Amniotic epithelial cell (primary cell): Measurements from ENCODE around the gene GNB1.
A peak's percentile ranks its signal among the peaks of the same experiment; 100 is the strongest.
"Not testable (repeated sequence)": the region's sequence is repeated elsewhere in the genome, so short reads cannot be mapped to it uniquely, and the experiment has no call there.

ENCODE experiments used
- DNase-seq: peaks from one replicate; pipeline ENCODE4 v3.0.0-alpha.2; 2010; ENCODE audit warnings: low read depth

The GNB1 gene

DNA sequence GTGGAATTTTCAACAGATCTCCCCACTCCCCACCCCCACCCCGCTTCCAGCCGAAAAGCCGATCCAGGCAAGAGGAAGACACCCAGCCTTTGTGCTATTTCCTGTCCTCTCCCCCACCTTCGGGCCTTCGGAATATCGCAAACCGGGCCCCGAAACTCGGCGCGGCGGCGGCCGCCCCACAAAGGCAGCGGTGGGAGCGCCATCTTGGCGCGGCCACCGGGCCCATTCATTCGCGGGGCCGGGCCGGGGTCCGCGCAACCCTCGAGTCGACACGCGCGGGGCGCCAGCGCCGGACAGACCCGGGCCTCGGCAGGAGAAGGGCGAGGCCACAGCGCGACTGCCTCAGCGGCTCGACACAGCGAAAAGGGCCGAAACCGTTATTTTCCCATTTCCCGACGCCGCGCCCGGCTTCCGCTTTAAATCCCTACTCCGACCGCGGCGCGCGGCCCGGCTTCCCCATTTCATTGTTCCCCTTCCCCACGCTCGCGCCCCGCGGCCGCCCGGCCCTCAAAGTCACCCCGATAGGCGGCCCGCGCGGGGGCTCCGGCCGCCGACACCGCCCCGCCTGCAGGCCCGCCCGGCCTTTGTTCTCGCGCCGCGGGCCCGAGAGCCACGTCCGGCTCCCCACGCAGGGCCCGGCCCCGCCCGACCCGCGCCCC is 911 bp downstream of the GNB1 start:
- DNase-seq, result peak; percentile 50

DNA sequence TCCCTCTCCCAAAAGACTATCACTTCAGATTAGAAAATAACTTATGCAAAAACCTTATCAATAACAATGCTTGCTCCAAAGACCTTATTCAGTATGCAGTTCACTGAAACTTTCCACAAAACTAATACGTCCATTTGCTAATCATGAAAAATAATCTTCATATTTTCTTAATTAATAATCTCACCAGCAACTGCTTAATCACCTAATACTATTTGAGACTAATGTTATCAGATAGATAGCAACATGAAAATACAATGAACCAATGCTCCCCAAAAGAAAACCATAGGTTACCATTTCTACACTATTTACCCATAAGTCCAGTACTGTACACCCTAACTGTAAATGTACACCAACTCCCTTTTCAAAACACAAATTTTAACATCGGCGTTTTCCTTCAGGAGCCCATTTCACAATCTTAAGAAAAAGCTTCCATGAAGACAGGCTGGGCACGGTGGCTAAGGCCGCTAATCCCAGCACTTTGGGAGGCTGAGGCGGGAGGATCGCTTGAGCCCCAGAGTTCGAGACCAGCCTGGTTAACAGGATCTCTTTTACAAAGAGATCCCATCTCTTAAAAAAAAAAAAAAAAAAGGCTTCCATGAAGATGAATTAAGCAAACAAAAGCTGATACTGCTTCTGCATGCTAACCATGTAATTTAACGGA is 1.7 kb downstream of the GNB1 start:
- DNase-seq, result peak; percentile 16

DNA sequence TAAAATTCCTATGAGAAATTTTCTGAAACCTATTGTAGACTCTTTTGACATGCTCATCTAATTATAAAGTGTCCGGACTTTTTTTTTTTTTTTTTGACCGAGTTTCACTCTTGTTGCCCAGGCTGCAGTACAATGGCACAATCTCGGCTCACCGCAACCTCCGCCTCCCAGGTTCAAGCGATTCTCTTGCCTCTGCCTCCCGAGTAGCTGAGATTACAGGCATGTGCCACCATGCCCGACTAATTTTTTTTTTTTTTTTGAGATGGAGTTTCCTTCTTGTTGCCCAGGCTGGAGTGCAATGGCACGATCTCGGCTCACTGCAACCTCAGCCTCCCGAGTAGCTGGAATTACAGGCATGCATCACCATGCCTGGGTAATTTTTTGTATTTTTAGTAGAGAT is 7.0 kb downstream of the GNB1 start:
- DNase-seq, result not testable (repeated sequence)

DNA sequence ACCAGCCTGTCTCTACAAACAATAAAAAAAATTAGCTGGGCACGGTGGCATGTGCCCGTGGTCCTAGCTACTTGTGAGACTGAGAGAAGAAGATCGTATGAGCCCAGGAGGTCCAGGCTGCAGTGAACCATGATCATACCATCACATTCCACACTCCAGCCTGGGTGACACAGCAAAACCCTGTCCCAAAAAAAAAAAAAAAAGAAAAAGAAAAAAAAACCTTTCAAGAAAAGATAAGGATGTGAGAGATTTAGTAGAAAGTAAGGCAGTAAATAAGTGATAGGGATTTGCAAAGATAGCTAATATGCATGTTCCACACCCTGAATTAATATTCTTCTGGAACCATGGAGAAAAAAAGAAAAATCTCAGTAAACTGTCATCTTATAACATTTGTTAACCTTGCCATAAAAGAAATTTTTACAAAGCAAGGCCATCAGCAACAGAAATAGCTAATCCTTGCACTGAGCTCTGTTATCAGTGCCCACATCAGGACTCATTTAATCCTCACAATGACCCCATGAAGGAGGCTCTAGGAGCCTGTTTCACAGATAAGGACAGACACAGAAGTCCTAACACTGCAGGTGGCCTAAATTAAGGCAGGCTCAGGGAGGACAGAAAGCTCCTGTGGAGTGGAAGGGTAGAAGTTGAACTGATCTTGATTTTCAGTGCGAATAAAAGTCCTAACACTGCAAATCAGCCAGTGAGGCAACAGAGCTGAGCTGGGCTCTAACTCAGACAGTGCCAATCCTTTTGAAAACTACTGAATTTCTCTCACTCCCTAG is 7.6 kb downstream of the GNB1 start:
- no peak for DNase-seq

DNA sequence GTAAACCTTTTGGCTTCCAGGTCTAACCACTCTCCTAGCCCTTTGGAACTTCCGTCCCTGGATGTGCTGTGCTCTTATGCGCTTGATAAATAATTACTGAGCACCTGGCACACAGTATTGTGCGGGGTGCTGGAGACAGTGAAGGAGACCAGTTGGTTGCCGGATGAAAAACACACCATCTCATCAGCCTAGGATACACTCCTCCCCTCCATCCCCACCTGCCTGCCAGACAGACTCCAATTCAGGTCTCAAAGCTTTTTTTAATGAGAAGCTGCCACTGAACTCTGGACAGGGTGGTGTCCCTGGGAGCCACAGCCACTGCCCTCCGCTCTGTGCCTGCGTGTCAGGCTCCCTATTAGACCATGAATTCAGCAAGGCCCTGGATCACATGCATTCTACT is 9.2 kb downstream of the GNB1 start:
- no peak for DNase-seq

DNA sequence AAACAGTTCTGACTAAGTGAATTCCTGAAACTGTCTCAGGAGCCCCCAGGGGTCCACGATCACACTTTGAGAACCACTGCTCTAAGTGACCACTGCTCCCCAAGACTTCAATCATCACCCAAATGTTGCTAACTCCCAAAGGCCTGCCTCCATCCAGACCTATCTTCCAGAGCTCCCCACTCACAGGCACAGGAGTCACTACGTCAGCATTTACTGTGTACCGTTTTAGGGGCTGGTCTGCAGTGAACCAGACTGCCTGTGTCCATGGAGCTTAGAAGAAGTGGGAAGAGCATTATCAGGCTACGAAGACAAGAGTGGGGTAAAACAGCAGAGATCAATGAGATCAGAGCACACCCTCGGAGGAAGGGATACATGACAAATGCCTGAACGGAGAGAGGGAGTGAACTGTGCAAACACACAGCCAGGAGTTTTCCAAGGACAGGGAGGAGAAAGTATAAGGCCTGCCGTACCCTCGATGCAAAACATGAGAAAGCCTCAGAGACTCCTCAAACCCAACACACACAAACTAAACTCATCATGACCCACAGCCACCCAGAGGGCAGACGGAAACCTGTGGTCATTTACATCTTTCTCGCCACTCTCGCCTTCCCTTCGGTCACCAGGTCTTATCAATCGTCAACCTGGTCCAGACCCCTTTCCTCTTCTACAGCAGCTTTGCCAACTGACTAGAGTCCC is 10.1 kb downstream of the GNB1 start:
- DNase-seq, result no peak

DNA sequence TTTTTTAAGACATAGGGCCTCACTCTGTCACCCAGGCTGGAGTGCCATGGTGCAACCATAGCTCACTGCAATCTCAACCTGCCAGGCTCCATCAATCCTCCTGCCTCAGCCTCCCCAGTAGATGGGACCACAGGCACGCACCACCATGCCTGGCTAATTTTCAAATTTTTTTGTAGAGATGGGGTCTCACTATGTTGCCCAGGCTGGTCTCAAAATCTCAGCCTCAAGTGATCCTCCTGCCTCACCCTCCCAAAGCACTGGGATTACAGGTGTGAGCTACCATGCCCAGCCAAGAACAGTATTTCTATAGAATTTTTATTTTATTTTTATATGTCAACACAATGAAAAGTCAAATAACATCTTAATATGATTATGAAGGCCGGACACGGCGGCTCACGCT is 10.9 kb downstream of the GNB1 start:
- DNase-seq, result no peak

DNA sequence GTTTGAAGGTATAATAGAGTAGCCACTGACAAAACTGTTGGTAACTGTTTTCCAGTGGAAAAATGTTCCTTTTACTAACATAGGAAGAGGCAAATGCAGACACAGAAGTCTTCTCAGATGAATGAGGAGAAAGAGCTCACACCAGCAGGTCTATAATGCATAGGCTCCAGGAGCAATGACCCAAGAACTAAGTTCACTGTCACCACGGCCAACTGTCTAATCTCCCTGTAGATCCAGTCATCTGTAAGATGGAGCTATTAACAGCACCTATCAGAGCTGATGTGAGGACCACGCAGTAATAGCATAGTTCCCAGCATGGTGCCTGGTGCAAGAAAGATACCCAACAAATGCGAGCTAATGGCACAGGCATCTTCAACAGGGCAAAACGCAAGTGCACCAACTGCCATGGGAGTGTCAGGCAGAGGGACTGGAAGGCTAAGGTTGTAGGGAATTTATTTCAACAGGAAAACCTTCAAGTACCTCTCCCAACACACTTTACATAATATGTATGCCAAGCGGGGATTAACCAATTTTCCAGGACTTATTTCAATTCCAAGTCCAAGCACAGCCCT is 12.9 kb downstream of the GNB1 start:
- DNase-seq, result no peak

DNA sequence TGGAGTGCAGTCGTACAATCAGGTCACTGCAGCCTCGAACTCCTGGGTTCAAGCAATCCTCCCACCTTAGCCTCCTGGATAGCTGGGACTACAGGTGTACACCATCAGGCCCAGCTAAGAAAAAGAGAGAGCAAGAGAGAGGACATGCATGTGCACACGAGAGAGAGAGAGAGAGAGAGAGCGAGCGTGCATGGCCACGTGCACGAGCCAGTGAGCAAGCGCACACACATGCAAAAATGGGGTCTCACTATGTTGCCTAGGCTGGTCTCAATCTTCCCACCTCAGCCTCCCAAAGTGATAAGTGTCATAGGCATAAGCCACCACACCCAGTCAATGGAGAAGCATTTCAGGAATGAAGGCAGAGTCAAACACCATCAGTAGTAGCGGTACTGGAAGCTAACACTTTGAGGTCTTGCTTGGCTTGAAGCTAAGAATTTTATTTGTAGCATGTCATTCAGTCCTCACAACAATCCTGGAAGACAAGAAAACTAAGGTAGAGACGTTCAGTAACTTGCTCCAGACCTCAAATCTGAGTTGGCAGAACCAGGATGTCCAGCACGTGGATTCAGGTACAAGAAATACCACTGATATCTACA is 14.5 kb downstream of the GNB1 start:
- peak; percentile 30 for DNase-seq

DNA sequence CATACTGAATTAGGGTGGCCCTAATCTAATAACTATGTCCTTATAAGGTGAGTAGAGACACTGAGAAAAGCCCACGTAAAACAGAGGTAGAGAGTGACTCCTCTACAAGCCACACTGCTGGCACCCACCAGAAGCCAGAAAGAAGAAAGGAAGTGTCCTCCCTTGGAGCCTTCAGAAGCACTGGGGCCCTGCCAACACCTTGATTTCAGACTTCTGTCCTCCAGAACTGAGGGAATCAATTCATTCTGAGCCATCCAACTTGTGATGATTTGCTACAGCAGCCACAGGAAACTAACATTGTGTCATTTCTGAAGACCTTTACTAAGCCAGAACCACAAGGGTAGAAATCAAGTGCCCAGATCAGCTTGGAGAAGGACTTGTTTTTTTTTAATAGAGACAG is 15.0 kb downstream of the GNB1 start:
- DNase-seq, result no peak

DNA sequence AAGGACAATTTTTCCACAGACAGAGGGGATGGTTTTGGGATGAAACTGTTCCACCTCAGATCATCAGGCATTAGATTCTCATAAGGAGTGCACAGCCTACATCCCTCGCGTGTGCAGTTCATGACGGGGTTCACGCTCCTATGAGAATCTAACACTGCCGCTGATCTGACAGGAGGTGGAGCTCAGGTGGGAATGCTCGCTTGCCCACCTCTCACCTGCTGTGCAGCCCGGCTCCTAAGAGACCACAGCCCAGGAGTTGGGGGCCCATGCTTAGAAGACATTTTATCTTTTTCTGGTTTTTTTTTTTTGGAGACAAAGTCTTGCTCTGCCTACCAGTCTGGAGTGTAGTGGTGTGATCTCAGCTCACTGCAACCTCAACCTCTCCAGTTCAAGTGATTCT is 16.0 kb downstream of the GNB1 start:
- DNase-seq, result no peak

DNA sequence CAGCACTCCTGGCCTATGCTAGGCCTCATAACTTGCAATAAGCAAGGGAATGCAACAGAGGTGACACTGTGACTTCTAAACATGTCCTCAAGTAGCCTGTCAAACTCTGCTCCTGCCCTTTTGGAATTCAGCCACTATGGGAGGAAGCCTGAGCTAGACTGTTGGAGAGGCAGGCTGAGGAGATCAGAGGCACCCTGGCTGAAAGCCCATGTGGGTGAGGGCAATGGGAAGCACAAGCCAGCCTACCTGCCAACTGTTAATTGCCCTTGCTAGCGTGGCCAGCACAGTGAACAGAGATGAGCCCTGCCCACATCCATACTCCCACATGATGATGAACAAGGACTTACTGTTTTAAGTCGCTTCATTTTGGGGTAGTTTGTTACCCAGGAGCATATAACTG is 17.7 kb downstream of the GNB1 start:
- DNase-seq, result no peak

DNA sequence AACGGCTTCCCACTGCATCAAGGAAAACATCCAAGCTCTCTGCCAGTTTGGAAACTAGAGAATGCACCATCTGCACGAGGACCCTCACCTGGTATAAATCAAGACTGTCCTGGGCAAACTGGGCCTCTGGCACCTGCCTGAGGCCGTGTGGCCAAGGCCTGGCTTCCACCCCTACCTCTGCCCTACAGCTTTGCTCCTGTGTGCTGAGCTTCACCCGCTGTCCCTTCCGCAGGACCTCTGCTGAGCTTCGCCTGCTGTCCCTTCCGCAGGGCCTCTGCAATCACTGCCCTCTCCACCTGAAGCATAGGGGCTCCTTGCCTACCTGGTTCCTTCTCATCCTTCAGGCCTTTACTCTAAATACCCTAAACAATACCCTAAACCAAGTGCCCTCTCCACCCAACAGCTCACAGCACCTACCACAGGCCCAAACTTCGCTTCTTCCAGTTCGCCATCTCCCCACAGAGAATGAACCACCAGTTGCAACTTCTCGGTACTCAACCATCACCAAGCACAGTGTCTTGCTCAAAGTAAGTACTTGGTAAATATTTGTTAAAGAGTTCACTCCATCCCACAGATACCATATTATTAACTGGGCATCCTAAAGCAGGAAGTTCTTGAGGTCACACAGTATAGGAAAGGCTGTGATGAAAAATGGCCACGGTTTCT is 18.4 kb downstream of the GNB1 start:
- no peak for DNase-seq

DNA sequence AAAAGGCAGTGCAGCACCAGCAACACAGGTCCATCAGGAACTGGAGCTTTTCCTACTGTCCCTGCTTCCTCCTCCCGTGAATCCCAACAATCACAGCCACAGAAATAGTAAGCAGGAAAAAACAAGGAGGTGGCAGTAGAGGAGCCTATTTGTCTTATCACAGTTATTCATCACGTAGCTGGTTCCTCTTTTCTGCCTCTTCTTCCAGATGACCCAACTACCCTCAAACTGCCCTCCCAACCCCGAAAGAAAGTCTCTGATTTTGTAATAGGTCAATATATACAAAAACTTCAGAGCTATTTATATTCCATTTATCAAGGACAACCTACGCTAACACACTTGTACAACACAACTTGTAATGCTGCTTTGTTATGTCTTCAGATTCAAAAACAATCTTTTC is 21.4 kb downstream of the GNB1 start:
- DNase-seq, result no peak

DNA sequence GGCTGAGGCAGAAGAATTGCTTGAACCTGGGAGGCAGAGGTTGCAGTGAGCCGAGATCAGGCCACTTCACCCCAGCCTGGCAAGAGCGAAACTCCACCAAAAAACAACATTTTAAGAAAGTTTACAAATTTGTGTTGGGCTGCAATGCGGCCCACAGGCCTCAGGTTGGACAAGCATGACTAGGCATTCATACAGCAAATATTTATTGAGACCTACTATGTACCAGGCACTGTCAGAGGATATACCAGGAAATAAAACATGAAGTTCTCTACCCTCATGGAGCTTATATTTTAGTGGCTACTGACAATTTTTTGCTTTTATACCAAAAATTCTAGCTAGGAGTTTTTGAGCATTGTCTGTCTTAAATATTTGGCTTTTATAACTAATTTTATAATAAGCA is 23.7 kb downstream of the GNB1 start:
- DNase-seq, result no peak

DNA sequence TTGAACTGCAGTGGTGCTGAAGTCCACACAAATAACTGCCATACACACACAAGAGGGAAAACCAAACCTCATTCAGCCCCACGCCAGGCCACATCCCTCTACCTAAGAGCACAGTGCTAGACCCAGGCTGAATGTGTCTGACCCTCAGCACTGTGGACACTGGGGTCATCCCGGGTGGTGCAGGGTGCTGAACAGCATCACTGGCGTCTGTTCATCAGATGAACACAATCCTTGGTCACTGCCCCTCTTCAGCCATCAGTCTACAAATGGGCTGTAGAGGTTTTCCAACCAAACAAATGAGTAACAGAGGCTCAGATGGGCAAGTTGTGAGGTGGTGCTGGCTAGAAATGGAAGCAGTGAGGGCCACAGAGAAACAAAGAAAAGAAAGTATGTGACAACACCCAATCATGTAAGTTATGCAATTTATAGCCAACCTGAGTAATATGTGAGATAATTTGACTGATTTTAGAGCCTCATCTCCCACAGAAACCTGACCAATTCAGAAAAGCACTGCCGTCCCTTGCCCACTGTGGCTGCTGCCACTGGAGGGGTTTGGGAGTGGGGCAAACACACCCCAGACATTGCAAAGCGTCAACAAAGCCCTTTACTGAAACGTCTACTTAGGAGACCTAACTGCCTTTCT is 27.9 kb downstream of the GNB1 start:
- peak; percentile 29 for DNase-seq

DNA sequence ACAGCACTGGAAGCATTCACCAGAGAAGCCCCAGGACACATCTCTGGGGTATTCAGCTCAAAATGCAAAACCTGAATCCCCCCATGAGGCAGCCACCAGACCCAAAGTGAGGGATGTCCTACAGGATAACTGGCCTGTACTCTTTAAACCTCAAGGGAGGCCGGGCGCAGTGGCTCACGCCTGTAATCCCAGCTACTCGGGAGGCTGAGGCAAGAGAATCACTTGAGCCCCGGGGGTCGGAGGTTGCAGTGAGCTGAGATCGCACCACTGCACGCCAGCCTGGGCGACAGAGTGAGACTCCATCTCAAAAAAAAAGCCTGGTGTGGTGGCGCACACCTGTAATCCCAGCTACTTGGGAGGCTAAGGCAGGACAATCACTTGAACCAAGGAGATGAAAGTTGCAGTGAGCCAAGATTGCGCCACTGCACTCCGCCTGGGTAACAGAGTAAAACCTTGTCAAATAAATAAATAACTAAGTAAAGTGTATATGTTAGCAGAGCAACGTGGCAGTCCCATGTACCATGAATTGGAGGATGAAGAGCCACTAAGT is 29.1 kb downstream of the GNB1 start:
- not testable (repeated sequence) for DNase-seq

DNA sequence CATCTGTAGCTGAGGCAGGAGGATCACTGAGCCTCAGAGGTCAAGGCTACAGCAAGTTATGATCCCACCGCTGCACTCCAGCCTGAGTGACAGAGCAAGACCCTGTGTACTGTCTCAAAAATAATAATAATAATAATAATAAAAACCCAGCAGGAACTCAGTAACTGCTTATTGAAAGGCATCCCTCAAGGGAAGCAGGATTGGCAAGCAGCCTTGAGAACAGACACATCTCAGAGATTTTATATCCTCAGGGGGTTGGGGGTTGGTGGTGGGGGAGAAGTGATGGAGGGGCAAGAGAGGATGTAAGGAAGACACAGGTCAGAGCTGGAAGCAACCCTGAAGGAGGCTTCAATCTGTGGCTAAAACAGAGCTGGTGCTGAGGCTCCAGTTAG is 29.6 kb downstream of the GNB1 start:
- DNase-seq, result no peak

DNA sequence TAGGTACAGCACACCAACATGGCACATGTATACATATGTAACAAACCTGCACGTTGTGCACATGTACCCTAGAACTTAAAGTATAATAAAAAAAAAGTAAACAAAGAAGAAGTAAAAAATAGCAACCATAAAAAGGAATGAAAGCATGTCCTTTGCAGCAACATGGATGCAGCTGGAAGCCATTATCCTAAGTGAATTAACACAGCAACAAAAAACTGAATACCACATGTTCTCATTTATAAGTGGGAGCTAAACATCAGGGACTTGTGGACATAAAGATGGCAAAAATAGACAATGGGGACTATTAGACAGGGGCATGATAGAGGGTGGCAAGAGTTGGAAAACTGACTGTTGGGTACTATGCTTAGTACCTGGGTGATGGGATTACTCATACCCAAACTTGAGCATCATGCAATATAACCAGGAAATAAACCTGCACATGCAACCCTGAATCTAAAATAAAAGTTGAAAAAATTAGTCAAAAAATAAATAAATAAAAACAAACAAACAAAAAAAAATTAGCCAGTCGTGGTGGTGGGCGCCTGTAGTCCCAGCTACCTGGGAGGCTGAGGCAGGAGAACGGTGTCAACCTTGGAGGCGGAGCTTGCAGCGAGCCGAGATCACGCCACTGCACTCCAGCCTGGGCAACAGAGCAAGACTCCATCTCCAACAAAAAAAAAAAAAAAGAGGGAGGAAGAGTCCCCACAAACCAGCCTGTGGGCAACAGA is 30.8 kb downstream of the GNB1 start:
- DNase-seq, result not testable (repeated sequence)
